Activated CD8-positive, alpha-beta memory T cell treated with anti-CD3 and anti-CD28 coated beads, Interleukin-2, amount 50 U/mL, for 1 hour (primary cell): ENCODE measurements around the gene CLCN6.

Experiments
- DNase-seq: peaks from one replicate; pipeline ENCODE4 v3.0.0-alpha.2; 2020; ENCODE audit errors: extremely low read depth

CLCN6 gene

DNA sequence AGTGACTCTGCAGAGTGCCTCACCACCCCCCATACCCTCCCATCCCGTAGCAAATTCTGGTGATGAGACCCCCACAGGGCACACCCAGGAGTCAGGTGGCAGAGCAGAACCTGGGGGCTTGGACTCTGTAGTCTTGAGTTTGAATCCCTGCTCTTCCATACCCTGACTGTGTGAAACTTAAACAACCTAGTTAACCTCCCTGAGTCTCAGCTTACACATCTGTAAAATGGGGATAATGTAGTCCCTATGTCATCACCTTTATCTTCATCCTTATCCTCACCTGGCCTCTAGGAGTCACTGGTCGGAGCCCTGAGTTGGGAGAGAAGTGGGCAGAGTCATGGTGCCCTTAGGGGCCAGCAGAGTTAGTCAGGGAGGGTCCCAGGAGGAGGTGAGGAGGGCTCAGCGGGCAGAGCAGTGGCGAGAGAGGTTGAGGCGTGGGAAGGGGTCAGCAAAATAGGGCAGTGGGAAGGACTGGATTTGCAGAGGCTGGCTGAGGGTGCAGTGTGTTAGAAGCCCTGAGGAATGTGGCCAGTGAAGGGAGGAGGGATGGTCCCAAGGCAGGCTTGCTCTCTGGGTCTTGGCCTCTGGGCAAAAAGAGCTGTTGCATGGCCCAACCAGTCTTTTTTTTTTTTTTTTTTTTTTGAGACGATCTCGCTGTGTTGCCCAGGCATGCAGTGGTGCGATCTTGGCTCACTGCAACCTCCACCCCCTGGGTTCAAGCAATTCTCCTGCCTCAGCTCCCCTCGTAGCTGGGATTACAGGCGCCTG lies 25.4 kb upstream of the CLCN6 start:
- DNase-seq, result no peak

DNA sequence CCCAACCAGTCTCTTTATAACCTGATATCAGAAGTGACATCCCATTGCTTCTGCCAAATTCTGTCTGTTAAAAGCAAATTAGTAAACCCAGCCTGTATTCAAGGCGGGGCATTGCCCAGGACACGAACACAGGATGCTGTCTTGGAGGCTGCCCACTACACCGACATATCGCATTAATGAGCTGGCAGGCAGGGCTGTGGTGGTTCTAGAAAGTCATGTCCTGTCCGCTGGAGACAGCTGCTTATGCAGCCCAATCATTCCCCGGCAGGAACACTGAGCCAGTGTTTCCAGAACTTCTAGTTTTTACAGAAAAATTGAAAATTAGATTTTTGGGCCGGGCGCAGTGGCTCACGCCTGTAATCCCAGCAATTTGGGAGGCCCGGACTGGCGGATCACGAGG lies 24.7 kb upstream of the CLCN6 start:
- no peak for DNase-seq

DNA sequence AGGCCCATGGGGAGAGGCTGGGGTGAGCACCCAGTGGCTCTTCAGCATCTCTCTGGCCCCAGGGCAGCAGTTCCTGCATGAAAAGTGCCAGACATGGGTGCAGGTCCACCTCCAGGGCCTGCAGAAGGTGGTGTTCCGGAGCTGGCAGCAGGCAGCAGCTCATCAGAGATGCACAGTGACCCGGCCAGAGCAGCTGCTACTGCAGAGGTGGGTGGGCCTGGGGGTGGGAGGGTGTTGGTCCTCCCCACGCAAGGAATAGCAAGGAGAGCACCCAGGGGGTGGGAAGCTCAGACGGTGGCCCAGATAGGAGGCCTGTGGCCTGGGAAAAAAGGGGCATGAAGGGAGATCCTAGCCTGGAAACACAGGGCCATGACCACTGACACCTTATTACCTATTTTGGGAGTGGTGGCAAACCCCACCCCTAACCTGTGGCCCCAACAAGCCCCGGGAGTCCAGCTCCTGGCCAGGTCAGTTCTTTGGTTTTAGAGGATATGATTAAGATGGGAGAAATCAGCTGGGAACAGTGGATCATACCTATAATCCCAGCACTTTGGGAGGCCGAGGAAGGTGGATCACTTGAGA lies 23.8 kb upstream of the CLCN6 start:
- DNase-seq, result no peak

DNA sequence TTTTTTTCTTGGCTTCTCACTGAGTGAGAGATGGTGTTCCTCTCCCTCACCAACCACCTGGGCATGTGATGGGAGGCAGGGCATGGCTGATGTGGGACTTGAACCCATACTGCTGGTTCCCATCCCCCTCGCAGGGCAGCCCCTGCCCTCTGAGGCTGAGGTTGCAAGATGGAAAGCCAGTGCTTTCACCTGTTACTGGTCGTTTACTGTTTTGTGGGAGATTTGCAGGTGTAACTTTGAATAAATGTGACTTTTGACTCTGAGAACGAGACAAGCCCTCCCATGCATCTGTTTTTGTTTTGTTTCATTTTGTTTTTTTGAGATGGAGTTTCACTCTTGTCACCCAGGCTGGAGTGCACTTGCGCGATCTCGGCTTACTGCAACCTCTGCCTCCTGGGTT lies 22.4 kb upstream of the CLCN6 start:
- no peak for DNase-seq

DNA sequence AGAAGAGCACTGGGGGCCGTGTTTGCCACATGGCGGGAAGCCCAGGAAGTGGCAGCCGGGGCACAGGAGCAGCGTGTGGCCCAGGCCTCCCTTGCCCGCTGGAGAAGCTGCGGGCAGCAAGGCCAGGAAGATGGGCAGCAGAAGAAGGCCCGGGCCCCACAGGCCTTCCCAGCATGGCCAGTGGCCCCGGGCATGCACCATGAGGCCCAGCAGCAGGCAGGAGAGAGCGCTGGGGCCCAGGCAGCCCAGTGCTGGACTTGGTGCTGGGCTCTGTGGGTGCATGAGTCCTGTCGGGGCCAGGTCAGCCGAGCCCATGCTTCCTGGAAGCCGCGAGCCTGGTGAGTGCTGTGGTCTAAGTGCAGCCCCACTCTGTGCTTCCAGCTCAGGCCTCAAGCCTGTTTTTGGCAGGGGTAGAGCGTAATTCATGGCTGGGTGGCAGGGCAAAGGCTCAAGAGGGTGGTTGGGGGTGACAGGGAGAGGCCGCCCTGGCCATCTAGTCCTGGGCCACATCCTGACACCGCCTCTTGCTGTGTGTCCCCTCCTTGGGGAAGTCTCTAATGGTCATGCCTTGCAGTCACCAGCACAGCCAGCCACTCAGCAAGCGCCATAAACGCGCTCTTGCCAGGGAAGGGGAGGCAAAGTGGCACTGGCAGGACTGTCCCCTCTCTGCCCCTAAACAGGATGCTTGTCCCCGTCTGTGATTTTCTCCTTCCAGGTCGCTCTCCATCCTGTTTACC lies 21.6 kb upstream of the CLCN6 start:
- no peak for DNase-seq

DNA sequence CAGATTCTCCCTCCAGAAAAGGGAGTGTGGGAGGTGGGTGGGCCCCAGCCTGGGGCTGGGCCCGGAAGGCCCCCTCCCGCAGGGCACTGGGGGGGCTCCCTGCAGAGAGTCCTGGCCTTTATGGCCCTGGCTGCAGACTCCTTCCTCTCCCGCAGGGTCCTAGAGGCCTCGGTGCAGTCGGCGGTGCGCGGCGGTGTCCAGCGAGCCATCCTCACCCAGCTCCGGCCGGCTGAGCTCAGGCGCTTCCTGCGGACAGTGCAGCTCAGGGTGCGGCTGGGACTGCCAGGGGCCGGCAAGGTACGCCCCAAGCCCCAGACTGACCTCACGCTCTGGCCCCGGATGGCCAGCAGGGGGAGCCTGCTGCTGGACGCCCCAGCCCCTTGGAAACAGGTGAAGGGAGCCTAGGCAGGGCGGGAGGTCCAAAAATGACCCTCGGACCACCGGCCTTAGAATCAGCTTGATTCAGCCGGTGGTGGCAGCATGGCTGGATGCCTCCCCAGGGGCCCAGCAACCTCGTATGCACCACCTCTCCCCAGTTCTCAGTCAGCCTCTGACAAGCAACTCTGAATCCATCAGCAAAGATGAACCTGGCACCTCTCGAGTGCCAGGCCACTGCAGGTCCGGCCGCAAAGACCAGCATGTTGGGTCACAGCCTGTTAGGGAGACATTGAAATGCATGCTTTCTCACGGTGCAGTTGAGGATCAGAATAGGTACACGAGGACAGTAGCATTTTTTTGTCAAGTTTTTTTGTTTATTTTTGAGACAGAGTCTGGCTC lies 20.8 kb upstream of the CLCN6 start:
- no peak for DNase-seq

DNA sequence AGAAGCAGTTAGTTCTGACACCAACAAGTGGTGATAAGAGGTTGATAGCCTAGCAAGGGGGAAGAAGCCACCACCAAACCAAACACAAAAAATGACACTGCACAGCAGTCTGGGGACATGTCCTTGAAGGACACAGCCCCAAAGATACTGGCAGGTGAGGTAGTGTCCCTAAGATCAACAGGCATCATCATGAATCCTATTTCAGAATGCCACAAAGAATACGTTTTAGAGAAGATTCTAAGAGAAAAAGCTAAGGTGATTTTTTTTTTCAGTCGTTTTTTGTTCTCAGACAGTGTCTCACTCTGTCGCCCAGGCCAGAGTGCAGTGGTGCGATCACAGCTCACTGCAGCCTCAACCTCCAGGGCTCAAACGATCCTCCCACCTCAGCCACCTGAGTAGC lies 19.8 kb upstream of the CLCN6 start:
- DNase-seq, result no peak

DNA sequence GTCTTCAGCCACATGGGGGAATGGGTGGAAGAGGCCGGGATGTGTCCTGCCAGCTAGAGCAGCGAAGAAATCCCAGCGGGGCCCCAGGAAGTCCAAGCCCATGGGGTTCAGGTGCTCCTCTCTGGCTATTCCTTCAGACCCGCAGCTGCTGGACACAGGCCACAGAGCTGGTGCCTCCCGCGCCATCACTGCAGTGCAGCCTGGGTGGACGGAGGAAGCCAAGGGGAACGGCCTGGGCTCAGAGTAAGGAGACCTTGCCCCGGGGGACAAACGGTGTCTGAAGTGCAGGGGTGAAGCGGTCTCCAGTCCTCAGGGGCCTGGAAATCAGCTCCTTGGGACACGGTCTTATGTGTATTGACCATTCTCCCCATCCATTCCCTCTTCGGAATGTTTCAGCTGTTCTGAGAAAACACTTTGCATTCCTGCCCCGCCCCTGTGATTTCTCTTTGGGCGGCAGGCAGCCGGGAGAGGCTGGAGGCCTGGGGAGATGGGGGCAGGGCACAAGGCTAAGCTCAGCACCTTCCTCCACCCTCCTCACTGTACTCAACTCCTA lies 18.7 kb upstream of the CLCN6 start:
- no peak for DNase-seq

DNA sequence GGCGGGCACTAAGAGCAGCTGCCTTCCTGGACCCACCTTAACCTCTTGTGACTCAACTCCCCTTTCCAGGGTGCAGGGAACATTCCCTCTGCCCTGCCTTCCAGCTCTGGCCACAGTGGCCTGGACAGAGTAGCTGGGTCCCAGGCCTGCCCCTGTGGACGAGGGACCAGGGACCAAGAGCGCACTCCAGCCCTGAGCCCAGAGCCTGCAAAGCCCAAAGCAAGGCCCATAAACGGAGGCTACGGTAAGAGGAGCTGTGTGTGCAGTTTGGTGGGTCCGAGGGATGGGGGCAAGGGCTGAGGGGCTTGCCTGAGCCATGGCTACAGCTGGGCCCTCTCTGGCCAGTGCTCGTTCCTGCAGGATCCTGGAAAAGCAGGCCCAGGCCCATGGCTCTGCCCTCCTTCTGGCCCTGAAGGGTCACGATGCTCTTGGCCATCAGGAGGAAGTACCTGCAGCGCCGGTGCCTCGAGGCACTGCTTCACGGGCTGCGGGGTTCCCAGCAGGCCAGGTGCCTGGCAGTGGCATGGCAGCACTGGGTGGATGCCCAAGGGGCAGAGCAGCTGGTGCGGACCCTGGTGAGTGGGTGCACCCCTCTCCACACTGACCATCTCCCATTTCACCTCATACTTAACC lies 18.1 kb upstream of the CLCN6 start:
- DNase-seq, result no peak

DNA sequence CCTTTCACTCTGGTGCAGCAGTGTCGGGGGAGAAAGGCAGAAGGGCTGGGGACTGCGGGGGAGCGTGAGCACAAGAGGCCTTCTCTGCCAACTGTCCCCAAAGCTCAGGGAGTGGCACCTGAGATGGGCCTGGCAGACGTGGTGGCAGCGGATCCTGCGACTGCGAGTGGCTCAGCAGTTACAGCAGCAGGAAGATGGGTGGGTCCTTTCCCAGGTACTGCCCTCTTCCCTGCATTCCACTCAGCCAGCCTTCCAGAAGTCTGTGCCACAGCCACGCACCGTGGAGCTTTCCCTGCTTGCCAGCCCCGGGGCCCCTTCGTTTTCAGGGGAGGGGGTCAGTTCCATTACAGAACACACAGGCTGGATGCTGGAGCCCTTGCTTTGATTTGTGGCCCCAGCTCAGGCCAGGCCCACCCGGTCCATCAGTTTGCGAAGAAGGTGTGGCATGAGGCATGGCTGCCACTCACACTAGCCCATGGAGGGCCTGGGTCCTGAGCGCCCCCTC lies 17.4 kb upstream of the CLCN6 start:
- no peak for DNase-seq

DNA sequence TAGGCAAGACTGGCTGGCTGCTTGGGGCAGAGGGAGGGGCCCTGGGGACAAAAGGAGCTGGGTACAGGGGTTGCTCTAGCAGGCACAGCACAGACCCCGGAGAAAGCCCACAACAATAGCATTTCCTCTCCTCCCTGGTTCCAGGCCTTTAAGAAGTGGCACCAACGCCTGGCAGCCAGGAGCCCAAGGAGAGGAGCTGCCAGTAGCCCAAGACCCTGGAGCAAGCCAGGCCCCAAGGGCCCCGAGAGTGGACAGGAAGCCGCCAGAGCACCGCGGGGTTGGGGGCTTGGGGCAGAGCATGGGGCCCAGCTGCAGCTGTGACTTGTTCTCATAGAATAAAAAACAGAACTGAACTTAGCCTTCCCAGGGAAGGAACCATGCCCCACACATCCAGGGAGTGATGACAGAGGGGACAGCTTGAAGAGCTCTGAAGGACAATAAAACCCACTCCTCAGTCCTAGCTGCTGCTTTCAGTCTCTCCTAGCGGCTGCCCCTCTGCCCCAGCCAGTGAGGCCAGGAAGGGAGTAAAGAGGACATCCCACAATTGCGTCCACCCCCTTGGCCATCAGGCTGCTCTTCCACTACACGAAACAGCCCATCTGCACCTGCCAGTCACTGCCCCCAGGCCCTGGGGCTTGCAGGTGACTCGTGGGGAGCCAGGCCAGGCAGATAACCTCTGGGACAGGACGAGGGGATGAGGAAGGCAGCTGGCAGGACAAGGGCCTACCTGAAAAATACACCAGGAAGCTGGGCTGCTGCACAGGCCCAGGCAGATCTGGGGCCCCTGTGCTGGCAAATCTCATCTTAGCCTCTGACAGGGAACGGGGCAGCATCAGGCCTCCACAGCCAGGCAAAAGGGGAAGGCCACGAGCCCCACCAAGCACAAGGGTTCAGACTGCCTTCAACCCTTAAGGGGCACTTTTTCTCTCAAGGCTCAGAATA lies 16.6 kb upstream of the CLCN6 start:
- DNase-seq, result no peak

DNA sequence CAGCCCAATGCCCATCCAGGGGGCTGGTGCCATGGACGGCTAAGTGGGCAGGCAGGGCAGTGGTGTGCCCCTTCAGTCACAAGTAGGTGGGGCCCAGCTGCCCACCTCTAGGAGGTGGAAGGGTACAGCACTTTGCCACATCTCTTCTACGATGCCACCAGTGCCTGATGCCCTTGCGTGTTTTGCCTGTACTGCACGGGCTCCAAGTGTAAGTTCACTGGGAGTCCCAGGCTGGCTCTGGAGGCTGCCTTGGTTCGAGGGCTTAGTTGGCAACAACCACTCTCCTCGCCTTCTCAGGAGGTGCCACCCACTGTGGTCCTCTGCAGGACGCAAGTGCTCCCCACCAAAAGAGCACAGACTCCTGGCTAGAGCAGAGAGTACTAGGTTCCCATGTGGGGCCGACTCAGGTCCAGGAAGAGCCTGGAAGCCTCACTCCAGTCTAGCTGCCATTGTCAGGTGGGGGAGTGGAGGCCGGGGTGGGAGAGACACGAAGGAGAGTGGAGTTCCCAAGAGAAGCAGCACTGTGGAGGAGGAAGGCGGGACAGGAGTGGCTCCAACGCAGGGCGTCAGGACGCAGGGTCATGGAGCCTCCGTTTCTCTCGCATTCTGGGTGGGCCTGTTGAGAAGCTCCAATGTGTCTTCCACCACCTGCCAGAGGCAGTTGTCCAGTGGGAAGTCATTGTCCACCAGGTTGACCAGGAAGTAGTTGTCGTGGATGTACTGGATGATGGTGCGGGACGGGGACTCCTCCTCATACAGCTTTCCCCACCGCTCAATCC lies 15.7 kb upstream of the CLCN6 start:
- DNase-seq, result no peak

DNA sequence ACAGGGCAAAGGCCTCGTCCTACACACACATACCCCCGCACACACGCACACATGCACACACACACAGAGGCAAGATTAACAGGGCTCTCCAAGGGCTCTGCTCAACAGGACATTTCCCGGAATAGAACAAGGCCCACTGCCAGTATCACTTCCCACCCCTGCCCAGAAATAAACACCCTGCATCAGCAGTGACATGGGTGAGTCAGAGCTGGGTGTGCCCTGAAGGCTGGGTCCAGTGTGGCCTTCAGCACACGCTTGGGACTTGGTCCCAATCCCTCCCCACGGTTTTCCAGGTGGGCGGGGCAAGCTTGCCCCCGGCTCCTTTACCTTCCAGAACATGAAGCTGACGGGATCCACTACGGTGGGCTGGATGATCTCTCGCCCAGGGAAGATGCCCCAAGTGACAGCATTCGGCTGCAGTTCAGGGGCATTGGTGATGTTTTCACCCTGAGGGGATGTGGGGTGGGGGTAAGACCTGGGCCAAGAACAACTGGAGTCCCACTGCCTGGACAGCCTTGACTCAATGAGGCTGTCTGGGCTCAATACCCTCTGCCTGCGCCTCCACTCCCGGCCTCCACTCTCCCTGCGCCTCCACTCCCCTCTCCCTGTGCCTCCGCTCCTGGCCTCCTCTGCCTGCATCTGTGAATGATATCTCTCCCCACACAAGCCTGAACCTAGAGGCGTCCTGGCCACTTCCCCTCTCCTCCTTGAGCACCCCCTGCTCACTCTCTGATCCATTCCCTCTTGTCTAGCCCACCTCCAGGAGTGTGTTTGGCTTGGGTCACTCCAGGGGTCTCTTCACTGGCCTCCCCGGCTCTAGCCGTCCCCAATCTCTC lies 14.9 kb upstream of the CLCN6 start:
- DNase-seq, result no peak

DNA sequence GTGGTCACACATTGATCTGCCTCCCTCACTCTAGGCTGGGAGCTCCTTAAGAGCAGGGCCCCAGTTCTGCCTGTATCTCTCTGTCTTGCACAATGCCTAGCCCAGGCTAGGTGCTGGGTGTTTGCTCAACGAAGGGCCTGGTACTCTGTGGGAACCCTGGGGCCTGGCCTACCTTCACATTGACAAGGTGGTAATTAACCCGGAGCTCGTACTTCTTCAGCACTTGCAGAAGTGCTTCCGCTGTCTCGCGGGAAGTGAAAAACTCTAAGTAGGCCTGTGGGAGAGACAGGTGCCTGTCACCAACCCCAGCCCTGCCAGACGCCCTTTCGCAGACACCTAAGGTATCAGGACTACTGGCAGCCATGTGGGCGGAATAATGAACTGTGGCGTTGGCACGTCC lies 13.9 kb upstream of the CLCN6 start:
- no peak for DNase-seq

DNA sequence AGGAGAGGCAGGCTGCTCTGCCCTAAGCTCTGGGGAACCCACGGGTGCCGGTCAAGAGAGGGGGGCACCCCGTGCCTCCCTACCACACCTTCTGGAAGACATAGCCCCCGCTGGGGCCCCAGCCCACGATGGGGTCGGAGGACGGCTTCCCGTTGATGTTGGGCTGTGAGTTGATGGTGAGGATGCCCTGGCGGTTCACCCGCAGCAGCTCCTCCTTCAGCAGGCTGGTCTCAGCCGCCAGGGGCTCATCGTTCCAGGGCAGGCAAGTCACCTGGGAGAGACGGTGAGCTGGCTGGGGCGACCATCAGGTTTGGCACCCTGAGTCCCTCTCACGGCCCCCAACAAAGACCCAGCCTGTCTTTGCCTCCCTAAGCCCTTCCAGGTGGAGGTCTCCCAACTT lies 12.2 kb upstream of the CLCN6 start:
- DNase-seq, result no peak

DNA sequence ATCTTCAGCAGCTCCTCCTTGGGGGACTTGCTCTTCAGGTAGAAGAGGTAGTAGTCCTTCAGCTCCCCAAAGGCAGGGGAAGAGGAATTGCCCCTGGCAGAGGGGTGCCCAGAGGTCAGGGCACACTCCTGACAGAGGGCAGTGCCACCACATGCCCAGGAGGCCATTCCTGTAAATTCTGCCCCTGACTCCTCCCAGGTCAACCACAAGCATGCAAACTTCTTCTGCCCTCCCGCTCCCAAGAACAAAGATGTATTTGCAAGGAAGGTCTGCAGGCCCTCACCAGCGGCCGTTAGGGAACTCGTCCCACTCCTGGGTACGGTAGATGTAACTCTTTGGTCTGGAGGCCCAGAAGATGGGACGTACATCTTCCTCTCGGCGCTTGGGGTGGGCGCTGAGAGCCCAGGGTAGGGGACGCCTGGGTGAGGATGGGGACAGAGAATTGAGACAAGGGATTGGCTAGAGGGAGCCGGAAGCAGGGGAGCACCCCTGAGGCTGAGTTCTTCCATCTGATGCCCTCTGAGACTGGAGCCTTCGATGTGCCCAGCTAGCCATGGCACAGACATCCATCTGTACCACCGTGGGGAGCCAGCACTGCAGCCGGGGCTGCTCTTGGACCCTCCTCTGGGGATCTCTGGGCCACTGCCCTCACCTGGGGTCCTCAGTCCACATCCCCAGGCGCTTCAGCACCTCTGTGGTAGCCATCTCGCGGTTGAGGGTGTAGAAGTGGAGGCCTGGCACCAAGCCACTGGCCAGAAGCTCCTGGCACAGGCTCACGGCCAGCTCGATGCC lies 11.3 kb upstream of the CLCN6 start:
- no peak for DNase-seq

DNA sequence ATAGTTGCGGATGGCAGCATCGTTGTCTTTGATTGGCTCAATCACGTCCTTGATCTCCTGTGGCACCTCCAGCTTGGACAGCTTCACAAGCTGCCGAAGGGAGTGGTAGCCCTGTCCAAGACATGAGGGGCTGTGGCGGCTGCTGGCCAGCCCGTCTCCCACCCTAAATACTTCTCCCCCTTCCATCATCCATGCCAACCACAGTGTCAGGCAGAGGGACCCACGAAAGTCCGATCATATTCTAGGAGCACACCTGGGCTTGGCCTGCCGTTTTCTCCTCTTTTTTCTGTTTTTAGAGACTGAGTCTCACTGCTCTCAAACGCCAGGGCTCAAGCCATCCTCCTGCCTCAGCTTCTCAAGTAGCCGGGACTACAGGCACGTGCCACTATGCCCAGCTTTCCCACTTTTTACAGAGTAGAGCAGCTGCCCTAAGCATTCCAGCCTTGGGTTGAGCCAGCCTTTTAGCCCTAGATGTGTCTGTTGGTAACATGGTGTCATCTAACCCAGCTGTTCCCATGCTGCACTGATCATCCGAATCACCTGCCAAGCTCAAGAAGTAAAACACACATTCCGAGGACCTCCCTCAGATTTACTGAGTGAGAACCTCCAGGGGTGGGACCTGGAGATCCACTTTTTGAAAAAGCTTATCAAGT lies 10.6 kb upstream of the CLCN6 start:
- DNase-seq, result no peak
